Epithelial cell of alveolus of lung (primary cell): ENCODE data around the gene SRCIN1. TPM values are rescaled to one million over a fixed set of nuclear protein-coding genes. Genes with fewer than 3 reads are reported as not detected.

Experiments used
- total RNA-seq: library from RNA; depleted of rRNA; stranded (reverse); fragments of >200 nt; gene quantifications from 2 replicates; pipeline ENCODE4 v1.2.1, GENCODE V29; 2015

Gene SRCIN1
- not detected in 2 replicates for total RNA-seq

DNA sequence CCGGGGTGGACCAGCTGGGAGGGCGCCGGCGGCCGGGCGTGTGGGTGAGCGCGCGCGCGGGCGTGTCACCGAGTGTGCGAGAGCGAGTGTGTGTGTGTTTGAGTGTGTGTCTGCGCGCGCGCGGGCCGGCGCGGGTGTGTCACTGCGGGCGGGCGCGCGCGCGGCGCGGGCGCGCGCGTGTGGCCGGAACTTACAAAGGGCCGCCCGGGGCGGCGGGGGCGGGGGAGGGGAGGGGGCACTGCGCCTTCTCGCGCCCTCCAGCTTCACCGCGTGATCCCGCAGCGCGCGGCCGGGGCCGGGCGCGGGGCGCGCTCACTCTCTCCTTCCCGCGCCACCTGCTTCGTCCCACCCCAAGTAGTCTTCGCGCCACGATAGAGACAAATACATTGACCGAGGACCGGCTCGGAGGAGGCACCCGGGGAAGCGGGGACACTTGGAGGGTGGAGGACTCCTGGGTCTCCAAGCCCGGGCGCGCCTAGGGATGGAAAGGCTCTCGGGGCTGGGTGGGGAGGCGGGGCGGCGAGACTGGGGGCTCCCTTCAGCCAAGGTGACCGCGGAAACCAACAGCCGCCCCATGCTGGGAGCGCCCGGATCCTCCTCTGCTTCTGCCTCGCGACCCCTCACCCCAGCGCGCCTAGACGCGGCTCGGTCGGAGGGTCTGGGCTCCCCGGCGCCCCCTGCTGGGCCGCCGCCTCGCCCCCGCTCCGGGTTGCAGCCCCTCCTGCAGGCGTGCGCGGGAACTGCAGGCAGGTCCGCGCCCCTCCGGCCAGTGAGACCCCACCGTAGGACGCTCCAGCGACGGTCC is at the start of gene SRCIN1:
SRCIN1 (minus strand) TSS at position 112 of the 805 bp plus-strand sequence. CDS start 247 bp downstream, outside the sequence.

Other genes with a start within 250 kb of the SRCIN1 start
- gene ARHGAP23, start 177.5 kb downstream of the SRCIN1 start, total RNA-seq = 29.1 and 49.0 TPM in 2 replicates
- gene EPOP, start 69.0 kb upstream of the SRCIN1 start, total RNA-seq = 2.1 and 3.4 TPM in 2 replicates
- 15.4 and 37.1 TPM in 2 replicates for gene MLLT6, start 99.3 kb upstream of the SRCIN1 start, total RNA-seq
- 5.4 and 8.7 TPM in 2 replicates for gene CISD3, start 124.4 kb upstream of the SRCIN1 start, total RNA-seq
- 6.3 and 15.2 TPM in 2 replicates for gene PCGF2, start 142.4 kb upstream of the SRCIN1 start, total RNA-seq
- 199 and 334 TPM in 2 replicates for gene PSMB3, start 146.8 kb upstream of the SRCIN1 start, total RNA-seq
- gene PIP4K2B, start 193.6 kb upstream of the SRCIN1 start, total RNA-seq = 38.3 and 41.2 TPM in 2 replicates
- 7.4 and 9.1 TPM in 2 replicates for gene CWC25, start 219.4 kb upstream of the SRCIN1 start, total RNA-seq
- 1,457 and 2,542 TPM in 2 replicates for gene RPL23, start 247.8 kb upstream of the SRCIN1 start, total RNA-seq